ENCODE data around the gene SECTM1.

The SECTM1 gene

GRCh38 chr17:82328994-82329507 lies 4.5 kb downstream of the SECTM1 start:
- DNase-seq (ENCODE audit: low read depth in 2 of 3, low spot score in 1 of 3) = no peak

DNA sequence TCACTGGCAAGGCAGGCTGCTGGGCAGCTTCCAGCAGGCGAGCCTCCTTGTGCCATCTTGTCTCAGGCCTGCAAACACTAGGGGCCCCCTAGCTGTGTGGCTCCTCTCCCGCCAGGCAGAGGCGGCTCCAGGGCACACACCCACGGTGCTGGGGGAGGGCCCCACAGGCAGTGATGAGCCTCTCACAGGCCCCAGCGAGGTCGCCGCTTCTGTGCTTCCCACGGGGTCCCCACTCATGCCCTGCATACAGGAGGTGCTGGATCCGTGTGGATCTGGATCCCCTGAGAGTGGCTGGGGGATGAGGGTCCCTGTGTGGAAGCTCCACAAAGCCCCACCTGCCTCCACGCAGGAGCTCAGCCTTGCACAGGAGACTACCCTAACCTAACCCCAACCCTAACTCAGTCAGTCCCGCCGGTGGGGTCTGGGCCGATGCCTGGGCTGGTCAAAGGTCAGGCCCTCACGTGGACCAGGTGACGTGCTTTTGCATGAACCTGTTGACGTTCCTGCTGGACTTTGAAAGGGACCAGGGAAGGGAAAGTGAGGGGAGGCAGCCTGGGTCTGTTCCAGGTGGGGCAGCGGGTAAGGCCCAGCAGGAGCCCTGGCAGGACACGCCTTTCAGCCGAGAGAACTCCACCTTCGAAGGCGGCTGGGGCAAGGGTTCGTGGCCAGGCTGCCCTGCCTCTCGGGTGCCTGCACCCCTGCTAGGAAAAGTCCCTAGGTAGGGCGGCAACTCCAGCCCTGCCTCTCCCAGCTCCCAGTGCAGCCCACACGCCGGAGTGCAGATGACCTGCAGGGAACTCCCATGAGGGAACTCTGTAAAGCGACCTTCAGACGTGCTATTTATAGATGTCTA lies 5.2 kb downstream of the SECTM1 start:
- no peak for DNase-seq (ENCODE audit: low read depth in 2 of 3, low spot score in 1 of 3)

- no peak for DNase-seq (ENCODE audit: low read depth in 2 of 3, low spot score in 1 of 3)
Observed at GRCh38 chr17:82327757-82328140, 5.8 kb downstream of the SECTM1 start.

DNA sequence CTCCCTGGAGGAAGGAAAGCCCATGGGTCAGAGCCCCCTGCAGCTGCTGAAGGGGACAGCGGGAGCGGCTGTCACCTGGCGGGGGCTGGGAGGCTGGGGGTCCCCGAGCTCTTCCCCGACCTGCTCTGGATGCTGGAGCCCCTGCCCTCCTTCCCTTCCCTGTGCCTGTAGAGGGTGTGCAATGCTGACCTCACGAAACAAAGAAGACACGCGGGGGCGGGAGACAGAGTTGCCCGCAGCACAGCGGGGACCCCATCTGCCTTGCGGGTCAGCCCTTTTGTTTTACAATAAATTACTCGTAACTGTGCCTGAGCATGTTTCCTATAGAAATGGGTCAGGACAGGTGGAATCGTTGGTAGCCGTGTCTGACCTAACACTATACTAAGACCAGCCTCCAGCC lies 6.3 kb downstream of the SECTM1 start:
- DNase-seq (ENCODE audit: low read depth in 2 of 3, low spot score in 1 of 3) = no peak

- DNase-seq (ENCODE audit: low read depth in 2 of 3, low spot score in 1 of 3) = no peak
Observed at GRCh38 chr17:82325286-82326180, 8.0 kb downstream of the SECTM1 start.

DNA sequence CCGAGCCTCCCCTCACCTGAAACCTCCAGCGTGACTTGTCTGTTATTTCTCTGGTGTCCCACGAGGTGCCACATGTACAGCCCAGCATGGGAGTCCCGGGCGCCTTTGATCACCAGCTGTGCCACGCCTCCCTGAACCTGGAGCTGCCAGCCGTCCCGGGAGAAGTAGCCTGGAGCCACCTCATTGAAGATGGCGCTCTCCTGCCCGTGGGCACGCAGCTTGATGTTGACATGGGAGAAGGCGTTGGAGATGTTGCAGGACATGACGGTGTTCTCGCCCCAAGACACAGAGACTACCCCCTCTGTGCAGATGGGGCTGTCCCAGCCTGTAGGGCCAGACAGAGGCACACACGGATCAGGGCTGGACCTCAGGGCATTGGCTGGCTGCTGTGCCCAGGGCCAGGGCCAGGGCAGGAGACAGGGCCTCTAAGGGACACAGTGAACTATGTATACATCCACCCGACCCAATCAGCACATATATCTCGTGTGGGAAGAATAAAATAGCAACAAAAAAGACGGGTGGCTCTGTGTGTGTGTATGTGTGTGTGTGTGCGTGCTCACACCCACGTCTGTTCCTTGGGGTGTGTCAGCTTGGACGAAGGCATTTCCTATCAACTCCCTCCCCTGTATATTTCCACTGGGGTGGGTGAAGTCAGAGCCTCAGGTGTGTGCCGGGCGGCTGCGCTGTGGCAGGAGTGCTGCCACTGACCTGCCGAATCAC lies 8.8 kb downstream of the SECTM1 start:
- DNase-seq (ENCODE audit: low read depth in 2 of 3, low spot score in 1 of 3) = no peak

DNA sequence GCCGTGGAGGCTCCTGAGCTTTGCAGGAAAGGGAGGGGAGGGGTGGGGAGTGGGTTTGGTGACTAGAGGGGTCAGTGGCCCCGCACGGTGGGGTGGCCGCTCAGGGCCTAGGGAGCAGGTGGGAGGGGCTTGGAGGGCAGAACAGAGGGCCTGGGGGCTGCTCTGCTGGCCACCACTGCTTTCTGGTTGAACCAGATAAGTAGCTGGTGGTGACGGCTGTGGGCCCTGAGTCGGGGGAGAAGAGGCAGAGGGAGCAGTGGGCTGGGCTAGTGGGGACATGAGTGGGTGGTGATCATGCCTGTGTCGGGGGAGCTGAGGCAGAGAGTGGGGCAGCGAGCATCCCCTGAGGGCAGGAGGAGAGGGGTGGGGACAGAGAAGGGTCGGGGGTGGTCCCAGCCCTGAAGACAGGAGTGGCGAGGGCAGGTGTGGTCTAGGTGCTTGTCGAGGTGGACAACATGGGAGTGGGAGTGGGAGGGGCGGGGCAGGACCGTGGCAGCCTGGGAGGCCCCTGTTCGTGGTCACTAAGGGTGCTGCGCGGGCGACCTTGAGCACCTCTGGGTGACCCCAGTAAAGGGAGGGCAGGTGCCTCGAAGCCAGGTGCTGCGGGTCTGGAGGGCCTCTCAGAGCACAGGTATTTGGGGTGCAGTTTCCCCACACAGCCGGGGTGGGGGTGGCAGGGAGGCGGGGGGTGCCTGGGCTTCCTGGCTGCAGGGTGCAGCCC lies 9.9 kb downstream of the SECTM1 start:
- no peak for DNase-seq (ENCODE audit: low read depth in 2 of 3, low spot score in 1 of 3)

- DNase-seq (ENCODE audit: low read depth in 2 of 3, low spot score in 1 of 3) = no peak
Observed at GRCh38 chr17:82322526-82323453, 10.8 kb downstream of the SECTM1 start.

GRCh38 chr17:82321947-82322466 lies 11.6 kb downstream of the SECTM1 start:
- DNase-seq (ENCODE audit: low read depth in 2 of 3, low spot score in 1 of 3) = no peak

DNA sequence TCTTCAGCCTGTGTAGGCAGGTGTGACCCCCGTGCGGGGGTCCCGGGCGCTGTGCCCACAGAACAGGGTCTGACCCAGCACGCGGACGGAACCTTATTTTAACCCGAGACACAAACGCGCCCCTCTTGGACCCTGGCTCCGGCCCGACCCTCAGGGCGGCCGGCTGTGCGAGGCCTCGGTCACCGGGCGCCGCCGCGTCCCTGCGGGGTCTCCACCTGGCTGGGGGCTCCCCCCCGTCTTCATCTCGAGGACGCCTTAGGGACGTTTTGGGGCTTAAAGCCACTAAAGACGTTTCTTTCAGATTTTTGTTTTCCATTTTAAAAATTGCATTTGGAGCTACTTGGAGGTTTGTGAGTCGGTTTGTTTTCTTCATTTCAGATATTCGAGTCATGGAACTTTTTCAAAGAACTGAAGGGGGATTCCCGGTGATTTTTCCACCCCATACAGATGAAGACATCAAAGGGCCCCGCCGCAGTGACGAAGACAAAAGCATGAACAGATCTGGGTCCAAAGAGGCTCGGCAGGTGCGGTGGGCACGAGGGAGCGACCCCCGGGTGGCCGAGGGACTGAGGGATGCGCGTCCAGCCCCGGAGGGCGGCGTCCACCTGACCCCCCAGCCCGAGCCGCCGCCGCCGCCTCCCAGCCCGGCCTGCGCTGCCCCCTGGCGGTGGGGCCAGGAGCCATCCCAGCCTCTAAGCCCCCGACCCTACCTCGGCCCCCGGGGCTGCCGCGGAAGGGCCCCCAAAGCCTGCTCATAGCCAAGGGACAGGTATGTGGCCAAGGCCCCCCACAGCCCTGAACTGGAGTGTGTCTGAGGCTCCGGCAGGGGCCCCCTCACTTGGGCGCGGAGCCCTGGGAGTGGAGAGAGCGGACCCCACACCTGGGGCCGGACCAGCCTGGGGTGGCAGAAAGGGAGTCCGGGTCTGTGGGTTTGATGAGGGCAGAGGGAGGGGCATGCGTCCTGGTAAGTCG lies 12.3 kb downstream of the SECTM1 start:
- peak; percentile 60 to 79 (median 71) for DNase-seq (ENCODE audit: low read depth in 2 of 3, low spot score in 1 of 3)

DNA sequence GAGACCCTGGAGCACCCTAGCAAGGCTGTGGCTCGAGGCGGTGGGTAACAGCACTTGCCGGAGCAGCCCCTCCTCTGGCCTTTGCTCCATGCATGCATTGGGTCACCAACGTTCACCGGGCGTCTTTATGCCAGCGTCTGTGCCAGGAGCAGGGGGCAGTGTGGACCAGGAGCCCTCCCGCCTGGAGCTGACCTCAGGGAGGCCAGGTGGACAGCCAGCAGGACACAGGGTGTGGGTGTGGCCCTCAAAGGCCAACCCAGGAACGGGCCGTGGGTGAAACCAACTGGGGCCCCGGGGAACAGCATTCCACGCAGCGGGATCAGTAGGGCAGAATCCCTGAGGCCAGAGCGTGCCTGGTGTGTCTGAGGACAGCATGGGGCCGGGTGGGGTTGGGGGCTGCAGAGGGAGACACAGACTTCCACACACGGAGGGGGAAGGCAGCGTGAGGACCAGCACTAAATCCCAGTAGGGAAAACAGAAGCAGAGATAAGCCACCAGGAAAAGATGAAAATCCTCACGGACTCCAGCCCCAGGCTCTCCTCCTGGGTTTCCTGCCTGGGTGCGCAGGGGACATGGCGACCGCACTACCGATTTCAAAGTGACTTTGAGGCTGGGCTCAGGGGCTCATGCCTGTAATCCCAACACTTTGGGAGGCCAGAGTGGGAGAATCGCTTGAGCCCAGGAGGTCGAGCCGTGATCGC lies 13.3 kb downstream of the SECTM1 start:
- no peak for DNase-seq (ENCODE audit: low read depth in 2 of 3, low spot score in 1 of 3)

DNA sequence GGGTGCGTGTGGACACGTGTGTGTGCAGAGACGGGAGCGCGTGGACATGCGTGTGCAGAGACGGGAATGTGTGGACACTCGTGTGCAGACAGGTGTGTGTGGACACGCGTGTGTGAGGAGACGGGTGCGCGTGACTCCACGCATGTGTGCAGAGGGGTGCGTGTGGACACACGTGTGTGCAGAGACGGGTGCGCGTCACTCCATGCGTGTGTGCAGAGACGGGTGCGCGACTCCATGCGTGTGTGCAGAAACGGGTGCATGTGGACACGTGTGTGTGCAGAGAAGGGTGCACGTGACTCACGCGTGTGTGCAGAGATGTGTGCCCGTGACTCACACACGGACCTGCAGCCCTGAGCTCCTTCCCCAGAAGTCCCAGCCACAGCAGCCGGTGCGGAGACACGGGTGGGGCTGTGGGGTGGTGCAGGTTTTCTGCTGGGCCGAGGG lies 13.9 kb downstream of the SECTM1 start:
- DNase-seq (ENCODE audit: low read depth in 2 of 3, low spot score in 1 of 3) = no peak

DNA sequence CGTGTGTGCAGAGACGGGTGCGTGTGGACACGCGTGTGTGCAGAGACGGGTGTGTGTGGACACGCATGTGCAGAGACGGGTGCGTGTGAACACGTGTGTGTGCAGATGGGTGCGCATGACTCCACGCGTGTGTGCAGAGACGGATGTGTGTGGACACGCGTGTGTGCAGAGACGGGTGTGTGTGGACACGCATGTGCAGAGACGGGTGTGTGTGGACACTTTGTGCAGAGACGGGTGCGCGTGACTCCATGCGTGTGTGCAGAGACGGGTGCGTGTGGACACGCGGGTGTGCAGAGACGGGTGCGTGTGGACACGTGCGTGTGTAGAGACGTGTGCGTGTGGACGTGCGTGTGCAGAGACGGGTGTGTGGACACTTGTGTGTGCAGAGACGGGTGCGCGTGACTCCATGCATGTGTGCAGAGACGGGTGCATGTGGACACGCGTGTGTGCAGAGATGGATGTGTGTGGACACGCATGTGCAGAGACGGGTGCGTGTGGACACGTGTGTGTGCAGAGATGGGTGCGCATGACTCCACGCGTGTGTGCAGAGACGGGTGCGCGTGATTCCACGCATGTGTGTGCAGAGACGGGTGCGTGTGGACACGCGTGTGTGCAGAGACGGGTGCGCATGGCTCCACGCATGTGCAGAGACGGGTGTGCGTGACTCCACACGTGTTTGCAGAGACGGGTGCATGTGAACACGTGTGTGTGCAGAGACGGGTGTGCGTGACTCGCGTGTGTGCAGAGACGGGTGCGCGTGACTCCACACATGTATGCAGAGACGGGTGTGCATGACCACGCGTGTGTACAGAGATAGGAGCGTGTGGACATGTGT lies 14.6 kb downstream of the SECTM1 start:
- no peak for DNase-seq (ENCODE audit: low read depth in 2 of 3, low spot score in 1 of 3)

GRCh38 chr17:82318169-82318498 lies 15.4 kb downstream of the SECTM1 start:
- no peak for DNase-seq (ENCODE audit: low read depth in 2 of 3, low spot score in 1 of 3)

GRCh38 chr17:82317394-82318168 lies 16.0 kb downstream of the SECTM1 start, which contains the start of gene CD7:
Gene CD7 (minus strand): TSS chr17:82317608. CDS start chr17:82317495, 113 bp downstream.
- peak in 1 of 3 donors; percentile 55 for DNase-seq (ENCODE audit: low read depth in 2 of 3, low spot score in 1 of 3)
